HAP-1 (cell line): ENCODE measurements around the gene TMEM204.

Experiments used
- DNase-seq, 2 experiments: peaks; one replicate each; pipeline ENCODE4 v3.0.0-alpha.2; 2016 to 2020; ENCODE audit warnings: low spot score in 2 of 2
- H3K27me3 ChIP-seq: fragments of 250-450 bp; sonication (Bioruptor Pico); 2 replicates; pipeline ENCODE4 v1.5.1; 2020; ENCODE audit warnings: low read depth, mild to moderate bottlenecking, moderate library complexity
- H3K36me3 ChIP-seq: fragments of 250-450 bp; sonication (Bioruptor Pico); replicated peaks from 2 replicates; pipeline ENCODE4 v1.5.1; 2020; ENCODE audit warnings: mild to moderate bottlenecking
- H3K4me1 ChIP-seq: fragments of 250-450 bp; sonication (Bioruptor Pico); 2 replicates; pipeline ENCODE4 v1.5.1; 2020; ENCODE audit warnings: mild to moderate bottlenecking
- H3K4me3 ChIP-seq: fragments of 250-450 bp; sonication (Bioruptor Pico); 2 replicates; pipeline ENCODE4 v1.5.1; 2020; ENCODE audit warnings: mild to moderate bottlenecking, moderate library complexity
- H3K9me3 ChIP-seq: fragments of 250-450 bp; sonication (Bioruptor Pico); 2 replicates; pipeline ENCODE4 v1.5.1; 2020; ENCODE audit warnings: mild to moderate bottlenecking, moderate library complexity
- in situ Hi-C: fragments of 300-500 bp; cut with MboI; formaldehyde crosslinking; loops from 3 replicates; pipeline ENCODE4 v1.14.3; 2020; ENCODE audit warnings: low sequenced_read_pairs, inconsistent platforms, mixed read lengths

TMEM204 gene

GRCh38 chr16:1543085-1543896, 9.8 kb downstream of the TMEM204 start:
- no peaks in the 10 kb centered on the region for H3K9me3 ChIP-seq
- H3K4me1 ChIP-seq, result no peaks in the 10 kb centered on the region
- H3K27me3 ChIP-seq, result no peaks in the 10 kb centered on the region
- no peaks in the 10 kb centered on the region for H3K36me3 ChIP-seq
- in situ Hi-C loops, result no loop called here
- H3K4me3 ChIP-seq, result no peak overlapping the region
- peak in 1 of 2 experiments; percentile 31 for DNase-seq

DNA sequence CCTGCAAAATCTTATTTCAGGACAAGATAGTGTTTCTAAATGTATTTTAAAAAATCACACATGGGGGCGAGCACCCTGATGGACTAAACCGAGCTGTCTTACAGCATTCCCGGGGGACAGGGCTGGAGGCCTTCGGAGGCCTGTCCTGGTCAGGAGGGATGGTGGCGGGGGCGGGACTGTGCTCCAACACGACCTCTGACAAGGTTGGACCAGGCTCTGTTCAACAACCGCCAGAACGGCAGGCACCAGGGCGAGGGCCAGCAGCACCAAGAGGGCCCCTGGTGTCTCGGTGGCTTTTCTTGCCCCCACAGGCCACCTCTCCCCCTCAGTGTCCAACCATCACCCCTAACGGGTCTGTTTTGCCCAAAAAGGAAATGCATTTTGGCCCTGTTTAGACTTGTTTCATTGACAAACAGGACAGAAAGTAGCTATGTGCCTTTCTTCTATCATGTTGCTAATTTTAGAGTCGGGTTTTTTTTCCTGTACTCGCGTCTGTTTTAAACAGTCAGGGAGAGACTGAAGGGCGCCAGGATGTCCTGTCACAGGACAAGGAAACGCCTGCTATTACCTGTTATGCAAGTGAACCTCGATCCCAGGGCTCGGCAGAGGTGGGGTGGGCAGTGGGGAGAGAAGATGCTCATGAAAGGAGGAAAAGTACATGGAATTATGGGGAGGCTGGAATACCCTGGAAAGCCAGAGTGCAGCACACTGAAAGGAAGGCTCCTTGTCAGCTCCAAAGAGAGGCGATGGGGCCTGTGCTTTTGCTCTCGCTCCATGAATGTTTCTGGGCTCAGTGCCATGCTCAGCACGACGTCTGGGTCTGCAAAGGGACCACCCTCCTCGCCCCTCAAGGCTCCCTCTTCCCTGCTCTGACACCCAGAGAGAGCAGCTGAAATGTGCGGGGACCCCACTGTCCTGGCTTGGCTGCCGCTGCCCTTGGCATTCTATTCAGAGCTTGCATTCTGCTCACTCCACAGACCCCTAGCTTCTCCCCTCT, 11.9 kb downstream of the TMEM204 start:
- Histone ChIP-seq H3K4me1 (no peaks in the 10 kb centered on the region), H3K36me3 (no peaks in the 10 kb centered on the region), H3K4me3 (no peak overlapping the region), H3K27me3 (no peaks in the 10 kb centered on the region), H3K9me3 (no peaks in the 10 kb centered on the region)
- in situ Hi-C loops, result no loop called here
- DNase-seq, result no peak

DNA sequence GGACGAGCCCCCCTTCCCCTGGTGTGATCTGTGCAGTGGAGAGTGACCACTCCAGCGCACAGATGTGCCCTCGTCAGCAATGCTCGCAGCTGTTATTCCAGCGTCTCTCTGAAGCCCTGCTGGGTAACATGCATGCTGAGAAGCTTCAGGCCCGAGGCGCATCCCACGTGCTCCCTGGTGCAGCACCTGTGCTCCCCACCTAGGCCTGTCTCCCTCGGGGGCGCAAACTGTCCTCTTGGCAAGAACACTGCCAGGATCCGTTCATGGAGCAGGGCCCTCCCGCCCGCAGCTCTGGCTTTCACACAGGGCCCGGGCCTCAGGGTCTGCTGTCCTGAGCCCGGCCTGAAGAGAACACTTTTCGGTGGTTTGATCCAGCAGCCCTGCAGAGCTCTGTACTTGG, 13.0 kb downstream of the TMEM204 start:
- no peak overlapping the region for H3K4me3 ChIP-seq
- no peaks in the 10 kb centered on the region for H3K36me3 ChIP-seq
- DNase-seq, result no peak
- no peaks in the 10 kb centered on the region for H3K9me3 ChIP-seq
- H3K27me3 ChIP-seq, result no peaks in the 10 kb centered on the region
- H3K4me1 ChIP-seq, result no peaks in the 10 kb centered on the region
- in situ Hi-C loops, result no loop called here

- Histone ChIP-seq H3K27me3 (no peaks in the 10 kb centered on the region), H3K9me3 (no peaks in the 10 kb centered on the region), H3K4me1 (no peaks in the 10 kb centered on the region), H3K4me3 (no peak overlapping the region), H3K36me3 (no peaks in the 10 kb centered on the region)
- no peak for DNase-seq
- in situ Hi-C loops, result no loop called here
Observed at GRCh38 chr16:1548233-1548632, 14.8 kb downstream of the TMEM204 start.

GRCh38 chr16:1548727-1549126, 15.3 kb downstream of the TMEM204 start:
- in situ Hi-C loops, result no loop called here
- Histone ChIP-seq H3K4me3 (no peak overlapping the region), H3K27me3 (no peaks in the 10 kb centered on the region), H3K9me3 (no peaks in the 10 kb centered on the region), H3K4me1 (no peaks in the 10 kb centered on the region), H3K36me3 (no peaks in the 10 kb centered on the region)
- no peak for DNase-seq

GRCh38 chr16:1550069-1550468, 16.6 kb downstream of the TMEM204 start:
- in situ Hi-C loops, result no loop called here
- DNase-seq, result no peak
- H3K9me3 ChIP-seq, result no peaks in the 10 kb centered on the region
- no peaks in the 10 kb centered on the region for H3K36me3 ChIP-seq
- no peak overlapping the region for H3K4me3 ChIP-seq
- no peaks in the 10 kb centered on the region for H3K27me3 ChIP-seq
- no peaks in the 10 kb centered on the region for H3K4me1 ChIP-seq

- H3K27me3 ChIP-seq, result no peaks in the 10 kb centered on the region
- H3K4me3 ChIP-seq, result no peak overlapping the region
- no peaks in the 10 kb centered on the region for H3K4me1 ChIP-seq
- no peaks in the 10 kb centered on the region for H3K36me3 ChIP-seq
- DNase-seq, result no peak
- H3K9me3 ChIP-seq, result no peaks in the 10 kb centered on the region
- in situ Hi-C loops, result no loop called here
Observed at GRCh38 chr16:1550696-1551095, 17.2 kb downstream of the TMEM204 start.

GRCh38 chr16:1551166-1551565, 17.7 kb downstream of the TMEM204 start:
- in situ Hi-C loops, result no loop called here
- Histone ChIP-seq H3K4me1 (no peaks in the 10 kb centered on the region), H3K4me3 (no peak overlapping the region), H3K27me3 (no peaks in the 10 kb centered on the region), H3K9me3 (no peaks in the 10 kb centered on the region), H3K36me3 (no peaks in the 10 kb centered on the region)
- DNase-seq, result no peak

DNA sequence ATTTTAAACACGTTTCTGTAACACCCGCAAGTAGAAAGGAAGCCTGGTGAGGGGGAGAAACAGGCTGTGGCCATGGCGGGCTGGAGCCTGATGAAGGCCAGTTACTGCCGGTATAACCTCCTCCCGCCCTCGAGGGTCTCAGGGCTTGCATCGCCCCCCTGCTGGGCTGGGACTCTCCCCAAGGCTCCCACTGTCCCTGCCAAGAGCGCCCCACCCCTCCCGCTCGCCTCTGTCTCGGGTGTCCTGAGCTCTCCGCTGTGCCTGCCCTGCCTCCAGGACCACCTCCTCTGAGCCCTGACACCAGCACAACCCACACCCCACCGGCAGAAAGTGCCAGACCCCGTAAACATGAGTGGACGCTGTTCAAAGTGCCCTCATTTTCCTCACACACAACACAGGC, 18.7 kb downstream of the TMEM204 start:
- no peak for DNase-seq
- H3K4me3 ChIP-seq, result no peak overlapping the region
- in situ Hi-C loops, result no loop called here
- no peaks in the 10 kb centered on the region for H3K4me1 ChIP-seq
- H3K9me3 ChIP-seq, result no peaks in the 10 kb centered on the region
- H3K36me3 ChIP-seq, result no peaks in the 10 kb centered on the region
- H3K27me3 ChIP-seq, result no peaks in the 10 kb centered on the region

DNA sequence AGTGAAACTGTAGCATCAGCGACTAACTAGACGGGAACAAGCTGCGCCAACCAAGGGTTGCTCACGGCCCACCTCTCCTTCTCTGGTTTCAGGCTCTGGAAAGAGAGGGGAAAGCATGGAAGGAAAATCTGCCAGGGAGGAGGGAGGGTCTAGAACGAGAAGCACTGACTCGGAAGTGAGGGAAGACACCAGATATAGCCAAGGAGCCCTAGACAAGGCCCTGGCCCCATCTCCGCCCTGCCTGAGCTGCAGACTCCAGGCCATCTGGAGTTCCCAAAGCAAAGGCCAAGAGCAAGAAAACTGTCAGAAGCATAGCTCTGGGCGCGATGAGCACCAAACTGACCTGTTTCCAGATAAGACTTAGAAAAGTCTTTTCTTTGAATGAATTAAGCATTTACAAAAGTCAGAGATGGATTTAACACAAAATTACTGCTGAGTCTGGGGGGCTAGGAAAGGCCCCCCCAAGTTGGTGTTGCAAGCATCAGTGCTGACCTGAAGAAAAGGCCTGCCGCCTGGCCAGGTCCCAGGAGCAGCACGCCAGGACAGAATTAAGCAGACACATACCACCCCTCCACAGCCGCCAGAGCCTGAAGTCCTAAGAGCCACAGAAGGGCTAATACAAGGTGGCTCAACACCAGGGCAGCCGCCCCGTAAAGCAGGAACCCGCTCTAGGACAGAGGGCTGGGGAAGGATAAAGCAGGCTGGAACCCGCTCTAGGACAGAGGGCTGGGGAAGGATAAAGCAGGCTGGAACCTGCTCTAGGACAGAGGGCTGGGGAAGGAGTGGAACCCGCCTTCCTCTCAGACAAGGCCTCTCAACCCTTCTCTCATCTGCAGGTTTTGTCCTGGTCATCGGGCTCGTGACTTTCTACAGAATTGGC, 20.7 kb downstream of the TMEM204 start:
- Histone ChIP-seq H3K9me3 (no peaks in the 10 kb centered on the region), H3K4me1 (no peaks in the 10 kb centered on the region), H3K4me3 (no peak overlapping the region), H3K36me3 (no peaks in the 10 kb centered on the region), H3K27me3 (no peaks in the 10 kb centered on the region)
- DNase-seq, result no peak
- in situ Hi-C loops, result no loop called here

- in situ Hi-C loops, result no loop called here
- DNase-seq, result no peak
Observed at GRCh38 chr16:1554826-1555445, 21.5 kb downstream of the TMEM204 start.

DNA sequence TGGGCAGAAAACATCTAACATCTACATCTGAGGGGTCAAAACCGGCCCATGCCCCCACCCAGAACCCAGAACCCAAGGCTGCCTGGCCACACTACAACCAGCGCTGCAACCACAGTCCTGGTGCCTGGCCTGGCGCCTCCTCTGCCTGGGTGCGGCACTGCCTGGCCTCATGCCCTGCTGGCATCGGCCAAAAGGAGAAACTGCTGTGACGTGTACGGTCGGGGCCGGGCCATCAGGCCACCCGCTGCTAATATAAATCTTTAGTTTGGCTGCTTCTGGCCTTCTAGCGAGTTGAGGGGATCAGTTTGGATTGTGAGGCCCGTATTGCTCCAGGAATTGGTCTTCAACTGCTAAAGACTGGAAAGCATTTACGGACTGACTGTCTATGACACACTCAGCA, 22.8 kb downstream of the TMEM204 start:
- in situ Hi-C loops, result no loop called here
- DNase-seq, result no peak
- no peaks in the 10 kb centered on the region for H3K27me3 ChIP-seq
- no peak overlapping the region for H3K4me3 ChIP-seq
- H3K36me3 ChIP-seq, result no peaks in the 10 kb centered on the region
- H3K4me1 ChIP-seq, result peaks cover 5% of the 10 kb centered on the region; the same call in 1 of the 2 replicates
- H3K9me3 ChIP-seq, result no peaks in the 10 kb centered on the region

More at GRCh38 chr16:1554826-1555445, 21.5 kb downstream of the TMEM204 start:
- no peaks in the 10 kb centered on the region for H3K27me3 ChIP-seq
- H3K36me3 ChIP-seq, result no peaks in the 10 kb centered on the region
- no peaks in the 10 kb centered on the region for H3K9me3 ChIP-seq
- H3K4me3 ChIP-seq, result no peak overlapping the region
- no peaks in the 10 kb centered on the region for H3K4me1 ChIP-seq

DNA sequence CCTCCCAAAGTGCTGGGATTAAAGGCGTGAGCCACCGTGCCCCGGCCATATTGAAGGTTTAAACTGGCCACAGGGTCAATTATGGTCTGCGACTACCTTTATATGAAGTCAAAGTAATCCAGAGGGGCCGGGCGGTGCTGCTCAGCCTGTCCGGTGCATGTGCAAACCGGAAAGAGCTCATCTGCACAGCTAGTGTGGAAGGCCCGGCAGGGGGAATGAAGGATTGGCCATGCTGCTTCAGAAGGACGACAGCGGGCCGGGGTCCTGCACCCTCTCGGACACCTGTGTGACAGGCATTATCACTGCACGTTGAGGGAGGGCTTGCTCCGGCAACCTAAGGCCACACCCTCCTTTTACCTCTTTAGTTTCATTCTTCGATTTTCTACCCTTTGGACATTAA, 23.6 kb downstream of the TMEM204 start:
- Histone ChIP-seq H3K4me1 (peaks cover 12% of the 10 kb centered on the region), H3K9me3 (no peaks in the 10 kb centered on the region), H3K4me3 (no peak overlapping the region), H3K36me3 (no peaks in the 10 kb centered on the region), H3K27me3 (no peaks in the 10 kb centered on the region)
- no peak for DNase-seq
- in situ Hi-C loops, result no loop called here
